GM18499 (cell line): ENCODE data around the gene FBXL13.
"Not testable (repeated sequence)": the region's sequence is repeated elsewhere in the genome, so short reads cannot be mapped to it uniquely, and the experiment has no call there.

ENCODE experiments used
- ATAC-seq: cut with Tn5 transposase; IDR thresholded peaks from one replicate; pipeline ENCODE4 v1.9.1; 2021; ENCODE audit warnings: moderate number of reproducible peaks; ENCODE audit not compliant: insufficient read depth, unreplicated experiment

Gene FBXL13

DNA sequence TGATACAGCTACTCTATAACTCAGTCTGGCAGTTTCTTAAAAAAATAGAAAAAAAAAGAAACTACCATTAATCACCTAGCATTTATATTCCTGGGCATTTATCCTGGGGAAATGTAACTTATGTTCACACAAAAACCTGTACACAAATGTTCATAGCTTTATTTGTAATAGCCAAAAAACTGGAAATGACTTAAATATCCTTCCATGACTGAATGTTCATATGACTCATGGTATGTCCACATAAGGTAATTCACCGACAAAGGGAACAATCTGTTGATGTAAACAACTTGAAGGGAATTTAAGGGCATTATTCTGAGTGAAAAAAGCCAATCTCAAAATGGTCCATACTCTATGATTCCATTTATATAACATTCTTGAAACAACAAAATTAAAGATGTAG lies 280.0 kb downstream of the FBXL13 start:
- ATAC-seq = not testable (repeated sequence)

- ATAC-seq = not testable (repeated sequence)
Observed at GRCh38 chr7:102791831-102792230, 282.8 kb downstream of the FBXL13 start.

DNA sequence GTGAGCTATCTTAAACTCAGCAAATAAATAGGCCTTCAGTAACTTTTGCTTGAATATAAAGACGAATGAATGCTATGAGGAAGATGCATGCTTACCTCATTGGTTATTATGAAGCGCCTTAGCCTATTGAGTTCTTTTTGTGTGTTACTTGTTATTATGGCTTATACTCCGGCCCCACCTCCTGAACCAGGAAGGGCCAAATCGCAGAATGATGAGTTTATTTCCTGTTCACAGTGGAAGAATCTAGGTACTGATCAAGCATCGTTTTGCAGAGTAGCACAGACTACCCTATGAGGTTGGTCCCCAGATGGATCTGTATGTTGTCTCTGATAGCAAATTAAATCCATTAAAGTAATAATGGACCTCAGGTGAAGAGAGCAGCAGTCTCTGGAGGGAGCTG lies 283.2 kb downstream of the FBXL13 start:
- not testable (repeated sequence) for ATAC-seq

DNA sequence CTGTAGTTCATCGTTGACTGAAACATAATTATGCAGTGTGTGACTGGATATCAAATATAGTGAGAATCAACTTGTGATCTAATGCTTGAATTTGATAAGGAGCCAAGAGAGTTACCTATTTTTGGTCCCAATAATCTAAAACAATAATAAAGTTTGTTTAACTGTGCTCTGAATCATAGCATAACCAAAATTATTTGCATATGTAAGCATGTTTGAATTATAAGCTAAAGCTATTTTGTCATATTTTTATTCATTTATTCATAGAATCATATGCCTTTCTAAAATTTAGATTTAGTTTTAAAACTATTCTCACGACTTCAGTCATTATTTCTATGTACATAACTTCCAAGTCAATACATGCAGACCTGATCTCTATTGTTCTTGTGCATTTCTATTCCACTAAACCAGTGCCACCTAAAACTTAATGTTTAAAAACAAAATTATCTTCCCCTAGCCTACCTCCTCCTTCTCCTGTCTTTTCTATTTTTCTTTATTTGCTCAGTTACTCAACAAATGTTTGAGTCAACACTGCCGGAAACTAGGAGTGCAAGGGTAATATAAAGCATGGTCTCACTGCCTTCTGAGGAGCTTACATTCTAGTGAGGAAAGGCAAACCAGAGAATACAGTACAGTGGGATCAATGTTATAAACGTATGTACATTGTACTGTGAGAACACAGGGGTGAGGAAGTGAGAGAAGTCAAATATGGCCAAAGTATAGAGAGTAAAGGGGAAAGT lies 284.1 kb downstream of the FBXL13 start:
- not testable (repeated sequence) for ATAC-seq

- ATAC-seq = not testable (repeated sequence)
Observed at GRCh38 chr7:102788770-102789169, 285.8 kb downstream of the FBXL13 start.

GRCh38 chr7:102780926-102781325 lies 293.7 kb downstream of the FBXL13 start:
- ATAC-seq = not testable (repeated sequence)

DNA sequence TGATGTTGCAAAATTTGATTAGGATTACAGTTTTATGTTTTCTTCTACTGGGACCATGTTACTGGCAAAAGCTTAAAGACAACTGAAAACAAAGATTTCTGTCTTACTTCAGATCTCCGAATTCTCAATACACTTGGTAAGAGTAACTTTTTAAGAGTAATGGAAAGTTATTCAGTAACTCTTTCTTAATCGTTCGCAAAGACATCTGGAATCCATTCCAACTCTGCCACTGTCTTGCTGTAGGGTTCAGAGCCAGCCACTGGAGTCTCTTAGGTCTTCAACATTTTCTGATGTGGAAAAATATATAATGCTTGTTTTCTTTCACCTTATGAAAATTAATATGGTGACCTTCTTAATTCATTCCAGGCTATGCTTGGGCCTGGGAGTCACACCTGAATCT lies 295.9 kb downstream of the FBXL13 start:
- not testable (repeated sequence) for ATAC-seq

GRCh38 chr7:102776217-102776616 lies 298.4 kb downstream of the FBXL13 start:
- not testable (repeated sequence) for ATAC-seq

DNA sequence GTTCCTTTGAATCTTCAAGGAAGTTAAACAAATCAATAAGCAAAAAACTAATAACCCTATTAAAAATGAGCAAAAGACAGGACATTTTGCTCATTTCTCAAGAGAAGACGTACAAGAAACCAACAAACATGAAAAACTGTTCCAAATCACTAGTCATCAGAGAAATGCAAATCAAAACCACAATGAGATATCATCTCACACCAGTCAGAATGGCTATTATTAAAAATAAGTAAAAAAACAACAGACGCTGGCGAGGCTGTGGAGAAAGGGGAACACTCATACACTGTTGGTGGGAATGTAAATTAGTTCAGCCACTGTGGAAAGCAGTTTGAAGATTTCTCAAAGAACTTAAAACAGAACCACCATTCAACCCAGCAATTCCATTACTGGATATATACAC lies 304.1 kb downstream of the FBXL13 start:
- not testable (repeated sequence) for ATAC-seq

- not testable (repeated sequence) for ATAC-seq
Observed at GRCh38 chr7:102769657-102770192, 304.9 kb downstream of the FBXL13 start.

- not testable (repeated sequence) for ATAC-seq
Observed at GRCh38 chr7:102763295-102763905, 311.2 kb downstream of the FBXL13 start.
